Activated gamma-delta T cell treated with anti-CD3 and anti-CD28 coated beads, Interleukin-2, amount 50 U/mL, for 16 hours (primary cell): ENCODE data around the gene ATP2B2.

ENCODE experiments used
- DNase-seq: peaks from one replicate; pipeline ENCODE4 v3.0.0-alpha.2; 2020; ENCODE audit warnings: low read depth

The ATP2B2 gene

GRCh38 chr3:10381336-10381735 is 124.0 kb downstream of the ATP2B2 start:
- DNase-seq = no peak

DNA sequence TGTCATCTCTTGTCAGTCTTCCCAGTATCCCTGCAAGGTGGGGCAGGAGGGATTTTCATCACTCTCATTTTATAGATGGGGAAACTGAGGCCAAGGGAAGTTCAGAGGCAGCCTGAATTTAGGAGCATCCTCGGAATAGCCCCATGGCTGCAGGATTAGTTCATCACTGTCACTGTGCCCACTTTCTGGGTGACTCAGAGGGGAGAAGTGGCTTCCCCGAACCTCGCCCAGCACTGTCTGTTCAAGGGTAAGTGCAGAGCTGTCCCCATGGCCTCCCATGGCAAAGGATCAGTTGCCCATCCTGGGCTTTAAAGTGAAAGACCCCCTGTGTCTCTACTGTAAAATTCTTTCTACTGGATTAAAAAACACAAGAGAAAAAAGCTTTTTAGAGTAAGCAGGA is 124.5 kb downstream of the ATP2B2 start:
- no peak for DNase-seq

DNA sequence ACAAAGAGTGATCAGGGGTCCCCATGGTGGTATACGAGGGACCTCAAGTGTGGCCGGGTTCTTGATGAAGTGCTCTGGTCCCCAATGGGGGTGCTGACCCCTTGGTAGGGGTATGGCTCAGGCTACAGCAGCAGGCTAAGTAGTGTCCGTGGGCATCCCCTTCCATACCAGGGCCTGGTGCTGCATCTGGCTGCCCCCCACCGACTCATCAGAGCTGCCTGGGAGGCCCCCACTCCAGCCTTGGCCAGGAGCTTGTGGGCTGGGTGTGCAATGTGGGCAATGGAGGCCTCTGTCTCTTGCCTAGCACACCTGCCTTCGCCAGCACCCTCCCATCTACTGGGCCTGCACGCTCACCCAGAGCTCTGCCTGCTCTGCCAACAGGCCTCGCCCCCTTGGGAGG is 125.4 kb downstream of the ATP2B2 start:
- no peak for DNase-seq

DNA sequence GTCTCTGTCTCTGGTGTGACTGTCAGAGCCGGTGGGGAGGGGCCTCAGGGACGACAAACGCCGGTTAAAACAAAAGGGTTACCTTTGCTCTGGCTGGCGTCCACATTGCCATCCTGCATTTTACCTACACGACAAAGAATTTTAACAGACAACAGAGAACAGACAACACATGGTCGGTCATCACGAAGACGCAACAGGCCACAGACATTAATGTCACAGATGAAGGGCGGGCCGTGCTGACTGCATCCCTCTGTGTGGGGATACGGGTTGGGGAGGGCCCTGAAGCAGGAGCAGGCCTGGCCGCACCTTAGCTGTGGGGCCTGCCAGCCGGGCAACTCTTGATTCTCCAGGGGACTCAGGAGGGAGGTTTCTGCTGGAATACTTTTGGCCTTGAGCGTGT is 126.2 kb downstream of the ATP2B2 start:
- no peak for DNase-seq

GRCh38 chr3:10378742-10379141 is 126.6 kb downstream of the ATP2B2 start:
- no peak for DNase-seq

- DNase-seq = no peak
These were observed 127.1 kb downstream of the ATP2B2 start for GRCh38 chr3:10378246-10378645.

DNA sequence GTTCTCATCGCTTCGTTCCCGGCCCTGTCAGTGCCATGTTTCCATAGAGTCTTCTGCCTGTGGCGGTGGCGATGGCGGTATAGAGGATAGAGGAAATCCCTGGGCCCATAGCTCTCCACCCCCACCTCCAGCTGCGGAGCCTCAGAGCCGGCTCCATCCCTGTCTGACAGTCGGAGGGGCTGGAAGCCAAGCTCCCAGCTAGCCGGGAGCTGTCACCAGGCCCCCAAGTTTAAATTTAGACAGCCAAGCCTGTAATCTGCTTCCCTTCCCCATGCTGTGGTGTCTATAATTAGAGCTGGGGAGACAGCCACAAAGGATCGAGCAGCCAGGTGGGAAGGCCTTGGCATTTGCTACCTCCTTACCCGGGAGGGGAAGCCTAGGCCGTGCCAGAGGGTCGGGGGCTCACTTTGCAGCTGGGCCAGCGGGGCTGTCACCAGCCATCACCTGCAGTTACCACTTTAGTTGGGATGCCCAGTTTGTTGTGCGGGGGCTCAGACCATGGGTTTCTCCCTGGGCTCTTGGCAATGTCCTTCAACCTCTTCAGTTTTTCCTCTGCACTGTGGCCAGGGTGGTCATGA is 128.1 kb downstream of the ATP2B2 start:
- DNase-seq = no peak

GRCh38 chr3:10376353-10376752 is 129.0 kb downstream of the ATP2B2 start:
- DNase-seq = no peak

GRCh38 chr3:10375296-10376053 is 129.9 kb downstream of the ATP2B2 start:
- no peak for DNase-seq

DNA sequence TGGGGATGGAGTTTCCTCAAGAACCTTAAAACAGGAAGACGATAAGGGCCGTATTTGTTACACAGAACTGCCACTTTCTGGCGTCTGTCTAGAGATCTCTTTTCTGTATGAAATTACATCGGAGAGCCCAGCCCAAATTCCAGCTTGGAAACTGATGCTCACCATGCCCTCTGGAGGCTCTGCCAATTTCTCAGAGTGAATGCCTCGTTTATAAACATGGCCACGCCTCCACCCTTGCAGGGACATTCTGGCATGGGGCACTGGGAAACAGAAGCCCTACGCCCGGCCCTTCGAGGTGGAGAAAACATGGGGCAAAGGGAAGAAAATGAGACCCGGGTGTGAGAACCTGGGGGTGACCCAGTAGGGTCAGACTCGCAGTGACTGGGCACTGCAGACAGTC is 131.1 kb downstream of the ATP2B2 start:
- DNase-seq = no peak

GRCh38 chr3:10373686-10374261 is 131.6 kb downstream of the ATP2B2 start:
- DNase-seq = no peak

- DNase-seq = no peak
These were observed 133.6 kb downstream of the ATP2B2 start for GRCh38 chr3:10371789-10372188.

DNA sequence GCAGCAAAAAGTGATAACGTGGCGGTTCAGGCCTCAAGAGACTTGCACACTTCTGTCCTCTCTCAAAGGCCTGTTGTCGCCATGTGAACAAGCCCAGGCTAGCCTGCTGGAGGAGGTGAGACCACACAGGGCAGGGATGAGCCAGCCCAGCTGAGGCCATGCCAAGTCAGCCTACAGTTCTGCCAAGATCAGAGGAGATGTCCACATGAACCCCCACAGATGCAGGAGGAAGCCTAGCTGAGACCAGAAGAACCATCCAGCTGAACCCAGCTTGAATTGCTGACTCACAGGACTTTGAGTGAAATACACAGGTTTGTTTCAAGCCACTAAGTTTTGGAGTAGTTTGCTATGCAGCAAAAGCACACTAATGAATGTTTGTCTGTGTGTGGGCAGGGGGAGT is 134.2 kb downstream of the ATP2B2 start:
- DNase-seq = no peak

- no peak for DNase-seq
These were observed 135.0 kb downstream of the ATP2B2 start for GRCh38 chr3:10370429-10370828.

- no peak for DNase-seq
These were observed 136.9 kb downstream of the ATP2B2 start for GRCh38 chr3:10368512-10368911.

- no peak for DNase-seq
These were observed 137.9 kb downstream of the ATP2B2 start for GRCh38 chr3:10367506-10367905.

- DNase-seq = no peak
These were observed 138.7 kb downstream of the ATP2B2 start for GRCh38 chr3:10366651-10367101.

DNA sequence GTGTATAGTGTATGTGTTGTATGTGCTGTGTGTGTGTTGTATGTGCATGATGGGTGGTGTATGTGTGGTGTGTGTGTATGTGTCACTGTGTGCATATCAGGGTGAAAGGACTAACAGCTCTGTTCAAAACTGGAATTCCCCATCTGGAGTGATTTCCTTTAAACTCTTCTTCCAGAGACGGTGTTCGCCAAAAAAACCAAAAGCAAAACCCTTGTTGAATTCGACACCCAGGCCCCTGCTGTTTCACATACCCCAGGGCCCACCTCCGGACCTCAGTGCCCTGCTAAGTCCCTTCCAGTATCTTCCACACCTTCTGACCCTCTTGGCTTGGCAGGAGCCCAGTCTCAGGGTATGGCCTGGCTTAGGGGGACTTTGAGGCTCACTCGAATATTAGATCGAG is 139.6 kb downstream of the ATP2B2 start:
- no peak for DNase-seq

DNA sequence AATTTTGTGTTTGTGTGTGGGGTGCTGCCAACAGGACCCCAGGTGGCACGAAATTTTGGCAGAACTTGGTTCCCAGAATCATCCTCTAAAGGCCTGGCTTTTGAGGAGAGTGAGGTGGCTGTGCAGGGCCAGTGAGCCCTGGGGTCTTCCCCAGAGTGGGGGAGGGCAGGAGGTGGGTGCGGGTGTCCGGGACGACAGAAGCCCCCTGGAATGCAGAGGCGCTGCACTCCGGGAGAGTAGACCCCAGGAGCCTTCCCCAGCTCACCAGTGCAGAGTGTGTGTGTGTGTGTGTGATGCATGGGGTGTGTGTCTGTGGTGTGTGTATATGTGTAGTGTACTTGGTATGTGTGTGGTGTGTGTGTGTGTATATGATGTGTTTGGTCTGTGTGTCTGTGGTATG is 140.1 kb downstream of the ATP2B2 start:
- DNase-seq = no peak

DNA sequence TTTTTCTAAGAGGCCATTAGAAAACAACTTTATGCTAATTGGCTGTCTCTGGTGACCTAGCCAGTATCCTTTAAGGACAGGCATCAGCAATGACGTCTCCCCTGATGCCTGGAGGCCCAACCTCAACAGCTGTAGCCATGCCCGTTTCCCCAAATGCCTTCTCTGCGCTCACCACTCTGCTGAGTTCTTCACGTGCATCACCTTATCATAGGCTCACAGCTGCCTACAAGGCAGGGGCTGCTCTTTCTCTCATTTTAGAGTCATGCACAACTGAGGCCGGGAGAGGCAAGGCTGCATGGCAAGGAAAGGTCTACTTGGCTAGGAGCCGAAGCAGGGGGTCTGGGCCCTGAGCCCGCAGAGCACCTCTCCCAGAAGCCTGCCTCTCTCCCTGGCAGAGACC is 140.6 kb downstream of the ATP2B2 start:
- no peak for DNase-seq

DNA sequence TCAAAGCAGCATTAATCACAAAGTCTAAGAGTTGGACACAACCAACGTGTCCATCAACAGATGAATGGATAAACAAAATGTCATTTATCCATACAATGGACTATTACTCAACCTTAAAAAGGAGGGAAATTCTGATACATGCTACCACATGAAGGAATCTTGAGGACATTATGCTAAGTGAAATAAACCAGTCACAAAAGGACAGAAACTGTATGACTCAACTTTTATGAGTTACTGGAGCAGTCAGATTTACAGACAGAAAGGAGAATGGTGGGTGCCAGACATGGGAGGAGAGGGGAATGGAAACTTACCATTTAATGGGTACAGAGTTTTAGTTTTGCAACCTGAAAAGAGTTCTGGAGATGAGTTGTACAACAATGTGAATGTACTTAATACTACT is 141.5 kb downstream of the ATP2B2 start:
- no peak for DNase-seq

- DNase-seq = no peak
These were observed 144.0 kb downstream of the ATP2B2 start for GRCh38 chr3:10361375-10361774.

DNA sequence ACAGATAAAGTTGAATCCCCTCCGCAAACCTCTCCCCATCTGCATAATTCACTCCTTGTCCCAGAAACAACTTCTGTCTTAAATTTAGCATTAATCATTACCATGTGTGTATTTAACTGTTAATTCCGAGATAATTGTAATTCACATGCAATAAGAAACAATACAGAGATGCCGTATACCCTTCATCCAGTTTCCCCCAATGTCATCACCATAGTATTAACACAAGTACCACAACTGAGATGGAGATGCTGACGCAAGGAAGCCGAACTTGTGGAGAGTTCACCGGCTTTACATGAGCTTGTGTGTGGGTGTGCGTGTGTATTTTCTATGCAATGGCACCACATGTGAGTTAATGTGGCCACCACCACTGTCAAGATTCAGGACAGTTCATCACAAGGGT is 144.9 kb downstream of the ATP2B2 start:
- DNase-seq = no peak

GRCh38 chr3:10359761-10360161 is 145.6 kb downstream of the ATP2B2 start:
- no peak for DNase-seq
